ENCODE data around the gene PLEKHG4B. TPM values are rescaled to one million over a fixed set of nuclear protein-coding genes. Genes with fewer than 3 reads are reported as not detected.

Gene PLEKHG4B
- total RNA-seq, 1 experiment from 2014 or later = 44.3 TPM

GRCh38 chr5:51500-51823 is 40.5 kb upstream of the PLEKHG4B start:
- no peak overlapping the region for H3K27ac Mint-ChIP-seq
- H3K4me1 Mint-ChIP-seq = peaks cover 27 to 36% of the 10 kb centered on the region in 2 experiments
- no peaks in the 10 kb centered on the region for H4K20me1 ChIP-seq (ENCODE audit: control insufficient read depth, insufficient read depth, insufficient read length)
- H3K27ac ChIP-seq (ENCODE audit: insufficient read length, low read depth, low read length) = no peak overlapping the region
- no peaks in the 10 kb centered on the region for H3K9me3 Mint-ChIP-seq
- H3K4ac ChIP-seq (ENCODE audit: low read depth, low read length) = no peak overlapping the region
- no peaks in the 10 kb centered on the region for H3K79me1 ChIP-seq (ENCODE audit: insufficient read depth, low read depth, low read length, poor library complexity, severe bottlenecking)
- H3K14ac ChIP-seq (ENCODE audit: insufficient read depth, low read length) = no peak overlapping the region
- no peak for TF ChIP-seq CTCF (conservative IDR thresholded peaks at IDR 0.05)
- no peak overlapping the region for H2BK20ac ChIP-seq (ENCODE audit: low read depth, low read length, poor library complexity, severe bottlenecking)
- H2BK12ac ChIP-seq (ENCODE audit: insufficient read length, low read depth, low read length) = no peak overlapping the region
- H3K36me3 Mint-ChIP-seq (ENCODE audit: insufficient read depth in 1 of 3, low read depth in 3 of 3) = no peaks in the 10 kb centered on the region
- H4K91ac ChIP-seq (ENCODE audit: insufficient read length, low read depth, low read length) = no peak overlapping the region
- peaks cover 67% of the 10 kb centered on the region for H3K27me3 Mint-ChIP-seq (ENCODE audit: low read depth)
- H3K23ac ChIP-seq (ENCODE audit: insufficient read length, low read depth, low read length) = no peak overlapping the region
- peaks cover 24% of the 10 kb centered on the region; the same call in 1 of the 2 replicates for H3K27me3 ChIP-seq (ENCODE audit: insufficient read depth, low read length)
- H3T11ph ChIP-seq (ENCODE audit: low read length) = no peak overlapping the region
- H3K23me2 ChIP-seq (ENCODE audit: insufficient read length, low read depth, low read length, poor library complexity, severe bottlenecking) = peaks cover 20% of the 10 kb centered on the region
- no peak overlapping the region for H3K9ac ChIP-seq (ENCODE audit: extremely low read depth, insufficient read length, low read length)
- H2BK120ac ChIP-seq (ENCODE audit: low read depth, low read length, poor library complexity, severe bottlenecking) = no peak overlapping the region
- no peak overlapping the region for H4K5ac ChIP-seq (ENCODE audit: insufficient read length, low read depth, low read length)
- WGBS (ENCODE audit: extremely low coverage, insufficient read length, low lambda C conversion rate) = no CpG with 5 or more reads among the region's 24 CpGs
- no peak overlapping the region for H3K18ac ChIP-seq (ENCODE audit: insufficient read length, low read depth, low read length)
- no peak overlapping the region for H2AFZ ChIP-seq (ENCODE audit: low read length)
- no peaks in the 10 kb centered on the region for H3K9me3 ChIP-seq (ENCODE audit: control insufficient read depth, low read depth, low read length)
- H2AK5ac ChIP-seq (ENCODE audit: insufficient read length, low read length) = no peak overlapping the region
- peak; percentile 37 for DNase-seq
- H3K4me3 Mint-ChIP-seq = peak overlapping the region in 1 of 2 experiments; percentile 41; a peak in 2 of 5 replicates
- H3K56ac ChIP-seq (ENCODE audit: insufficient read length, low read depth, low read length) = no peak overlapping the region
- no peaks in the 10 kb centered on the region for H3K4me1 ChIP-seq (ENCODE audit: insufficient read depth, low read length)
- H3K4me2 ChIP-seq (ENCODE audit: insufficient read depth, insufficient read length, low read length) = peak overlapping the region; percentile 15
- H2BK5ac ChIP-seq (ENCODE audit: insufficient read length, low read length) = no peak overlapping the region
- no peak overlapping the region for H4K8ac ChIP-seq (replicated peaks; ENCODE audit: insufficient read length, low read depth, low read length)
- H3K79me2 ChIP-seq (ENCODE audit: insufficient read depth, low read length) = no peaks in the 10 kb centered on the region
- H2BK15ac ChIP-seq (ENCODE audit: low read depth, low read length) = no peak overlapping the region

Data from H9 (cell line).